GM19372 (cell line): ENCODE measurements around the gene EXOC3L4.
"Not testable (repeated sequence)": the region's sequence is repeated elsewhere in the genome, so short reads cannot be mapped to it uniquely, and the experiment has no call there.

Source experiments
- ATAC-seq: cut with Tn5 transposase; IDR thresholded peaks from one replicate; pipeline ENCODE4 v1.9.1; 2021; ENCODE audit warnings: mild to moderate bottlenecking, low read depth, moderate library complexity; ENCODE audit not compliant: unreplicated experiment

Gene EXOC3L4

GRCh38 chr14:103118018-103118662 is 23.6 kb downstream of the EXOC3L4 start:
- ATAC-seq, result no peak

GRCh38 chr14:103118663-103119404 is 24.3 kb downstream of the EXOC3L4 start:
- ATAC-seq, result no peak

GRCh38 chr14:103119527-103119926 is 25.0 kb downstream of the EXOC3L4 start:
- ATAC-seq, result not testable (repeated sequence)

GRCh38 chr14:103121121-103121845 is 26.8 kb downstream of the EXOC3L4 start:
- no peak for ATAC-seq

GRCh38 chr14:103121846-103122584 is 27.5 kb downstream of the EXOC3L4 start:
- no peak for ATAC-seq

GRCh38 chr14:103122585-103122946 is 28.0 kb downstream of the EXOC3L4 start:
- no peak for ATAC-seq

GRCh38 chr14:103122947-103123633 is 28.6 kb downstream of the EXOC3L4 start, which contains the start of gene TNFAIP2:
Gene TNFAIP2 (plus strand): TSS chr14:103123461. CDS start chr14:103126458, 2,997 bp downstream.
- ATAC-seq, result no peak

- no peak for ATAC-seq
Measured at GRCh38 chr14:103123634-103124500, 29.3 kb downstream of the EXOC3L4 start.

- ATAC-seq, result no peak
Measured at GRCh38 chr14:103124501-103125001, 30.0 kb downstream of the EXOC3L4 start.

GRCh38 chr14:103125098-103126070 is 30.9 kb downstream of the EXOC3L4 start:
- no peak for ATAC-seq

GRCh38 chr14:103126088-103126872 is 31.8 kb downstream of the EXOC3L4 start:
- ATAC-seq, result no peak

GRCh38 chr14:103126873-103127304 is 32.4 kb downstream of the EXOC3L4 start:
- no peak for ATAC-seq

- ATAC-seq, result no peak
Measured at GRCh38 chr14:103127356-103127755, 32.8 kb downstream of the EXOC3L4 start.

GRCh38 chr14:103127861-103128598 is 33.5 kb downstream of the EXOC3L4 start:
- ATAC-seq, result no peak

- no peak for ATAC-seq
Measured at GRCh38 chr14:103128631-103129300, 34.2 kb downstream of the EXOC3L4 start.
